ENCODE measurements around the gene LGALS14. TPM values are rescaled to one million over a fixed set of nuclear protein-coding genes. Genes with fewer than 3 reads are reported as not detected.

Gene LGALS14, protein sequence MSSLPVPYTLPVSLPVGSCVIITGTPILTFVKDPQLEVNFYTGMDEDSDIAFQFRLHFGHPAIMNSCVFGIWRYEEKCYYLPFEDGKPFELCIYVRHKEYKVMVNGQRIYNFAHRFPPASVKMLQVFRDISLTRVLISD
- not detected in 2 replicates for total RNA-seq

GRCh38 chr19:39704181-39705044 lies at the start of gene LGALS14:
LGALS14 (plus strand) TSS chr19:39704481; CDS start chr19:39704529, 48 bp downstream.

DNA sequence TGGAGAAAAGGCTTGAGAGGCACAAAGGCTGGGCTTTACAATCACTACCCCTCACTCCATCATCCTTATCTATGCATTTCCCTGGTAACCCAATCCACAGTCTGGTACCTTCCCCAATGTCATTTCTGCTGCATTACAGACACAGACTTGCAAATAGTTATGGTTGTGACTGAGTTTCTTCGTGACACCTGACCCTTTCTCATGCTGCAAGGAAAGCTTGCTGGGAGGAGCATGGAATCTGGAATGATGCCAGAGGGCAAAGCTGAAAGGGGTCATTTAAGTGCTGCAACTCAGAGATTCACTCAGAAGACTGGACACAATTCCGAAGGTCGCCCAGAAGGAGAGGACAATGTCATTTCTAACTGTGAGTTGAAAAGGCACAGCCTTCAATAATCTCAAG lies 48.7 kb upstream of the LGALS14 start, which contains the start of gene LGALS16:
Gene LGALS16, plus strand, starts transcription at position 301 of the 400 bp plus-strand sequence. Its CDS starts 49 bp downstream, at position 350.

GRCh38 chr19:39737891-39738290 lies 33.6 kb downstream of the LGALS14 start, which contains the start of gene CLC:
CLC (minus strand) TSS chr19:39738029; CDS start chr19:39737952, 77 bp downstream.

Other genes with a start within 250 kb of the LGALS14 start
- 49.8 and 59.7 TPM in 2 replicates for gene TIMM50, start 223.6 kb upstream of the LGALS14 start, total RNA-seq
- 0.23 and 1.2 TPM in 2 replicates for gene DLL3, start 205.5 kb upstream of the LGALS14 start, total RNA-seq
- gene SELENOV, start 189.3 kb upstream of the LGALS14 start, total RNA-seq: not detected in 2 replicates
- gene EID2B, start 171.6 kb upstream of the LGALS14 start, total RNA-seq: 1.0 and 2.2 TPM in 2 replicates
- gene EID2, start 164.3 kb upstream of the LGALS14 start, total RNA-seq: 9.4 and 17.2 TPM in 2 replicates
- gene LGALS13, start 102.0 kb upstream of the LGALS14 start, total RNA-seq: not detected in 2 replicates
- not detected in 2 replicates for gene LGALS16, start 48.6 kb upstream of the LGALS14 start, total RNA-seq
- not detected in 2 replicates for gene CLC, start 33.5 kb downstream of the LGALS14 start, total RNA-seq
- gene LEUTX, start 74.4 kb downstream of the LGALS14 start, total RNA-seq: not detected in 2 replicates
- 17.3 and 18.2 TPM in 2 replicates for gene DYRK1B, start 129.7 kb downstream of the LGALS14 start, total RNA-seq
- 98.4 and 142 TPM in 2 replicates for gene FBL, start 141.9 kb downstream of the LGALS14 start, total RNA-seq
- gene FCGBP, start 230.2 kb downstream of the LGALS14 start, total RNA-seq: 0.17 TPM in 1 of 2 replicates, not detected in the other